Cardiac fibroblast (primary cell): ENCODE measurements around the gene SRGAP3.

Experiments
- DNase-seq, 2 donors: peaks; one replicate each; pipeline versions ENCODE4 v3.0.0 to v3.0.0-alpha.2; 2010; ENCODE audit warnings: low read depth in 2 of 2
- H3K4me3 ChIP-seq, 2 donors: replicated peaks in 1 of 2; 1 replicate in 1 of 2; 2 replicates in 1 of 2; pipeline ENCODE4 v1.5.1; 2011; ENCODE audit warnings: low read depth in 2 of 2, low read length in 2 of 2, mild to moderate bottlenecking in 2 of 2, moderate library complexity in 1 of 2
- CTCF ChIP-seq: IDR thresholded peaks from one replicate; pipeline ENCODE4 v1.5.1; 2011; ENCODE audit warnings: low read depth, mild to moderate bottlenecking, low read length, inconsistent platforms

SRGAP3 gene

GRCh38 chr3:9115336-9115735, 134.1 kb downstream of the SRGAP3 start:
- H3K4me3 ChIP-seq = no peak overlapping the region
- DNase-seq = no peak
- no peak for TF ChIP-seq CTCF

- TF ChIP-seq CTCF = no peak
- no peak for DNase-seq
- no peak overlapping the region for H3K4me3 ChIP-seq
These were observed 136.4 kb downstream of the SRGAP3 start for GRCh38 chr3:9113040-9113439.

GRCh38 chr3:9111866-9112265, 137.6 kb downstream of the SRGAP3 start:
- peak in 1 of 2 donors; percentile 26 for DNase-seq
- no peak for TF ChIP-seq CTCF
- H3K4me3 ChIP-seq = no peak overlapping the region

GRCh38 chr3:9111417-9111816, 138.0 kb downstream of the SRGAP3 start:
- TF ChIP-seq CTCF = no peak
- no peak overlapping the region for H3K4me3 ChIP-seq
- no peak for DNase-seq

GRCh38 chr3:9110802-9111201, 138.6 kb downstream of the SRGAP3 start:
- no peak overlapping the region for H3K4me3 ChIP-seq
- no peak for TF ChIP-seq CTCF
- no peak for DNase-seq

- TF ChIP-seq CTCF = no peak
- no peak for DNase-seq
- no peak overlapping the region for H3K4me3 ChIP-seq
These were observed 139.1 kb downstream of the SRGAP3 start for GRCh38 chr3:9110316-9110715.

- no peak for TF ChIP-seq CTCF
- DNase-seq = no peak
- no peak overlapping the region for H3K4me3 ChIP-seq
These were observed 139.9 kb downstream of the SRGAP3 start for GRCh38 chr3:9109568-9109914.
